Pancreas (tissue), 10 donors: Measurements from ENCODE around the gene UHRF1. TPM values are rescaled to one million over a fixed set of nuclear protein-coding genes. Genes with fewer than 3 reads are reported as not detected.
"Not testable (repeated sequence)": the region's sequence is repeated elsewhere in the genome, so short reads cannot be mapped to it uniquely, and the experiment has no call there.

Experiments used
- ATAC-seq, 4 donors: fragments of 200-7000 bp; cut with Tn5 transposase; one replicate each; pipeline versions ENCODE4 v1.8.0 to v1.9.1; 2020; ENCODE audit warnings: mild to moderate bottlenecking in 4 of 4, moderate library complexity in 4 of 4
- DNase-seq, 6 donors: peaks; one replicate each; pipeline ENCODE4 v3.0.0-alpha.2; 2020
- FAIRE-seq: peaks from 2 replicates; lab custom pipeline; 2012; peaks lifted over from hg19 to GRCh38; lab: Jason Lieb, UNC
- H3K27ac ChIP-seq, 4 donors: fragments of 200-600 bp; sonication (generic); 1 replicate in 3 of 4; 2 replicates in 1 of 4; pipeline versions ENCODE4 v1.5.0 to v1.8.0; 2020
- H3K27me3 ChIP-seq, 4 donors: fragments of 200-600 bp; one replicate each; pipeline ENCODE4 v1.8.0; 2021
- H3K36me3 ChIP-seq, 3 donors: fragments of 200-600 bp; sonication (generic) in 1 of 3; one replicate each; pipeline versions ENCODE4 v1.5.0 to v1.8.0; 2020 to 2021
- H3K4me1 ChIP-seq, 3 donors: fragments of 200-600 bp; one replicate each; pipeline ENCODE4 v1.8.0; 2021
- H3K4me3 ChIP-seq, 4 donors: fragments of 200-600 bp; sonication (generic) in 2 of 4; one replicate each; pipeline versions ENCODE4 v1.5.0 to v1.8.0; 2020 to 2021
- H3K9me3 ChIP-seq, 4 donors: fragments of 200-600 bp; one replicate each; pipeline ENCODE4 v1.8.0; 2021
- whole genome bisulfite sequencing, 2 donors: extraction: QIAGEN DNeasy Blood & Tissue Kit; methylation state at CpG; one replicate each; pipeline ENCODE4 v1.1.7; 2013; 5-methylcytosine and 5-hydroxymethylcytosine counted together
- intact Hi-C, 3 donors: fragments of 100-400 bp; cut with DNase I; formaldehyde crosslinking; loops; one replicate each; pipeline versions ENCODE4 v1.11.1 to v1.14.2; 2022
- polyA plus RNA-seq, 2 donors: library from polyadenylated mRNA; stranded (reverse); fragments of 200-250 nt; gene quantifications; one replicate each; pipeline ENCODE4 v1.2.3, GENCODE V29; 2013
- total RNA-seq, 6 donors: library from RNA; stranded (reverse); fragmentation: NEBNext Ultra II Directional in 4 of 6; extraction: Animal tissue kit (Norgen Biotek cat#: 25700) in 4 of 6; gene quantifications; one replicate each; pipeline versions ENCODE4 v1.2.1 to v1.2.4, GENCODE V29; 2021 to 2023
- TF ChIP-seq, protein P1 (sequence below), 4 donors: fragments of 200-600 bp; sonication (generic) in 3 of 4; IDR thresholded peaks; one replicate each; pipeline versions ENCODE4 v1.5.0 to v1.8.0; 2021; ENCODE audit warnings: antibody characterized with exemption in 4 of 4
- donor health status: healthy with polysubstance abuse.
- donor health status: DM: no; HTN: no; CAD: no; lungs with moderate emphysema.
- donor health status: DM: no; HTN: no; CAD: no.
- donor health status: control.
- donor health status: control.
- donor health status: Bipolar disorder and iron deficiency.
- donor health status: DM: yes; HTN: yes; CAD: no.
- donor health status: DM: no; HTN: no; CAD: no.
- donor health status: DM: no; HTN: no; CAD: no.
- donor health status: DM: yes; HTN: yes; CAD: no.

The UHRF1 gene
- total and polyA plus RNA-seq, 8 donors: 0.28 to 1.7 (median 0.84) TPM

DNA sequence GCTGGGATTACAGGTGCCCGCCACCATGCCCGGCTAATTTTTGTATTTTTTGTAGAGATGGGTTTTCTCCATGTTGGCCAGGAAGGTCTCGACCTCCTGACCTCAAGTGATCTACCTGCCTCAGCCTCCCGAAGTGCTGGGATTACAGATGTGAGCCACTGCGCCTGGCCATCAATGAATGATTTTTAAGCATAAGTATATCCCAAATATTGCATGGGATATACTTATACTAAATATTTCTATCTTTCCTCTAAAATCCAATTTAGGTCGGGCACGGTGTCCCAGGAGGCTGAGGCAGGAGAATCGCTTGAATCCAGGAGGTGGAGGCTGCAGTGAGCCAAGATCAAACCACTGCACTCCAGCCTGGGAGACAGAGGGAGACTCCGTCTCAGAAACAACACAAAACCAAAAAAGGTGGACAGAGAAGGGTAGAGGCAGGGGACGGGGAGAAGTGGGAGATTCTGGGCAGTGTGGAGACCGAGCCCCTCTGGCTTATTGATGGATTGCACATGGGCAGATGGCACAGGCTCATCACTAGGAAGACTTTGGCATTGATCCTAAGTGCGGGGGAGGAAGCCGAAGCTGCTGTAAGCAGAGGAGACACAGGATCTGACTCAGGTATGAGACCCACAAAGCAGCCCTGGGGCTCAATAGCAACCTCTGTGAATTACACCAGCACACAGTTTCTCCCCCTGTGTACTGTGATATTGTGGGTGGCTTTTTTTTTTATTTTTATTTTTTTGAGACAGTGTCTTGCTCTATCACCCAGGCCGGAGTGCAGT, 20.1 kb upstream of the UHRF1 start:
- intact Hi-C loops: no loop called here
- H3K36me3 ChIP-seq: no peaks in the 10 kb centered on the region
- H3K27me3 ChIP-seq: no peaks in the 10 kb centered on the region
- no peak overlapping the region for H3K27ac ChIP-seq
- no peak for DNase-seq
- H3K9me3 ChIP-seq: no peaks in the 10 kb centered on the region
- 89 to 91% methylated on average over 14 of the region's 14 CpGs for WGBS, 2 donors
- no peaks in the 10 kb centered on the region for H3K4me1 ChIP-seq
- ATAC-seq: no peak
- TF ChIP-seq, protein P1, sequence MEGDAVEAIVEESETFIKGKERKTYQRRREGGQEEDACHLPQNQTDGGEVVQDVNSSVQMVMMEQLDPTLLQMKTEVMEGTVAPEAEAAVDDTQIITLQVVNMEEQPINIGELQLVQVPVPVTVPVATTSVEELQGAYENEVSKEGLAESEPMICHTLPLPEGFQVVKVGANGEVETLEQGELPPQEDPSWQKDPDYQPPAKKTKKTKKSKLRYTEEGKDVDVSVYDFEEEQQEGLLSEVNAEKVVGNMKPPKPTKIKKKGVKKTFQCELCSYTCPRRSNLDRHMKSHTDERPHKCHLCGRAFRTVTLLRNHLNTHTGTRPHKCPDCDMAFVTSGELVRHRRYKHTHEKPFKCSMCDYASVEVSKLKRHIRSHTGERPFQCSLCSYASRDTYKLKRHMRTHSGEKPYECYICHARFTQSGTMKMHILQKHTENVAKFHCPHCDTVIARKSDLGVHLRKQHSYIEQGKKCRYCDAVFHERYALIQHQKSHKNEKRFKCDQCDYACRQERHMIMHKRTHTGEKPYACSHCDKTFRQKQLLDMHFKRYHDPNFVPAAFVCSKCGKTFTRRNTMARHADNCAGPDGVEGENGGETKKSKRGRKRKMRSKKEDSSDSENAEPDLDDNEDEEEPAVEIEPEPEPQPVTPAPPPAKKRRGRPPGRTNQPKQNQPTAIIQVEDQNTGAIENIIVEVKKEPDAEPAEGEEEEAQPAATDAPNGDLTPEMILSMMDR (IDR thresholded peaks at IDR 0.05): no peak
- FAIRE-seq: no peak
- no peak overlapping the region for H3K4me3 ChIP-seq

DNA sequence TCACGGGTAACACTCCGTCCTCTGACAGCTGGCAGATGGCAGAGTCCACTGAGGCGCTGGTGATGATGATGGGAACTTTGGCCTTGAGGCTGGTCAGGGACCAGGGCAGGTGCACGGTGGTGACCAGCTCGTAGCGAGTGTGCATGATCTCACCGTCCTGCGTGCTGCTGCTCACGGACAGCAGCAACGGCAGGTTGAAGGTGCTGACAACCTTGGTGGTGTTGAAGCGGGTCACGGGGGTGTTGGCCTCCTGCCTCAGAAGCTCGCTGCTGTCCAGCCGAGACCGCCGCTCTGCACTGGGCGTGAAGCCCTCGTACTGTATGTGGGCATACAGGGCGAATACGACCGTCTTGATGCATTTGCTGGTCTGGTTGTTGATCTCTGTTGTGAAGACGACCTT, 18.2 kb upstream of the UHRF1 start:
- FAIRE-seq (no peak), ATAC-seq (no peak)
- intact Hi-C loops: no loop called here

DNA sequence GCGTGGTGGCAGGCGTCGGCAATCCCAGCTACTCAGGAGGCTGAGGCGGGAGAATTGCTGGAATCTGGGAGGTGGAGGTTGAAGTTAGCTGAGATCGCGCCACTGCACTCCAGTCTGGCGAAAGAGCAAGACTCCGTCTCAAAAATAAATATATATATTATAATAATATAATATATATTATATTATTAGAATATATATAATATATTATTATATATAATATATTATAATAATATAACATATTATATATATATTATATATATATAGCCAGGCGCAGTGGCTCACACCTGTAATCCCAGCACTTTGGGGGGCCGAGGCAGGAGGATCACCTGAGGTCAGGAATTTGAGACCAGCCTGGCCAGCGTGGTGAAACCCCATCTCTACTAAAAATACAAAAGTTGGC, 16.3 kb upstream of the UHRF1 start:
- 86 to 92% methylated on average over 11 of the region's 11 CpGs for WGBS, 2 donors
- H3K36me3 ChIP-seq, FAIRE-seq, DNase-seq, H3K4me3 ChIP-seq, H3K27me3 ChIP-seq, ATAC-seq, intact Hi-C loops, H3K4me1 ChIP-seq, H3K27ac ChIP-seq, H3K9me3 ChIP-seq: not testable (repeated sequence)

More for the DNA sequence above, 18.2 kb upstream of the UHRF1 start:
- Histone ChIP-seq H3K27me3 (no peaks in the 10 kb centered on the region), H3K27ac (no peak overlapping the region), H3K4me3 (no peak overlapping the region), H3K9me3 (no peaks in the 10 kb centered on the region), H3K4me1 (peaks cover 0 to 10% (median 0%) of the 10 kb centered on the region in 3 donors), H3K36me3 (no peaks in the 10 kb centered on the region)
- WGBS, 2 donors: 72 to 75% methylated on average over 22 of the region's 22 CpGs
- TF ChIP-seq, protein P1 (IDR thresholded peaks at IDR 0.05): no peak
- DNase-seq: no peak

DNA sequence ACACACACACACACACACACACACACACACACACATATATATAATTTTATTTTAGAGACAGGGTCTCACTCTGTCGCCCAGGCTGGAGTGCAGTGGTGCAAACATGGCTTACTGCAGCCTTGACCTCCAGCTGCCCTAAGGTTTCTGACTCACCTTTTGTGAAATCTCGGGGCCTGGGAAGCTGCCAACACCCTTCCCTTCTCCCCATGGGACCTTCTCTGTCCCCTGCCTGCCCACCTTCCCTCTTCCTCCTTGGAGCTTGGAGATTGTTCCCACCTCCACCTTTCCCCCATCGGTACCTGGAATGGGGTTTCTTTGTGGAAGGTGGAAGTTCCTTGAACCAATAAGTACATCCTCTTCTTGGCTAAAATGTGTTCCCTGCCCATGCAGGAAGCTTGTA, 12.9 kb upstream of the UHRF1 start:
- H3K4me3 ChIP-seq: no peak overlapping the region
- H3K27me3 ChIP-seq: no peaks in the 10 kb centered on the region
- H3K36me3 ChIP-seq: no peaks in the 10 kb centered on the region
- no peak overlapping the region for H3K27ac ChIP-seq
- no peaks in the 10 kb centered on the region for H3K9me3 ChIP-seq
- ATAC-seq: no peak
- TF ChIP-seq, protein P1 (IDR thresholded peaks at IDR 0.05): no peak
- intact Hi-C loops: no loop called here
- 58 to 68% methylated on average over 3 of the region's 3 CpGs for WGBS, 2 donors
- FAIRE-seq: no peak
- DNase-seq: peak in 2 of 6 donors; percentile 44 to 54
- peaks cover 0 to 10% (median 0%) of the 10 kb centered on the region in 3 donors for H3K4me1 ChIP-seq

DNA sequence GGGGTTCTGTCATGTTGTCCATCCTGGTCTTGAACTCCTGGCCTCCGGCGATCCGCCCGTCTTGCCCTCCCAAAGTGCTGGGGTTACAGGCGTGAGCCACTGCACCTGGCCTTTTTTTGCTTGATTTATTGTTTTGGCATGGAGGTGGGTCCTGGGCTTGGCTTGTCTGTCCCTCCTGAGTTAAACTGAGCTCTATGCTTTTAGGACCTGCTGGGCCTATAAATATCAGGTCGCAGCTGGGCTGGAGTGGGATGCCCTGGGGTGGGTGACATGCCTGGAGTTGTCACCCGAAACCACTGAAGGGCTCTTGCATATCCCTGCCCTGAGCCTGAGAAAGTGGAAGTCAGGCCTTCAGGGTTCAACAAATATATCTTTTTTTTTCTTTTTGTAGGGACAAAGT, 12.2 kb upstream of the UHRF1 start:
- peaks cover 0 to 10% (median 0%) of the 10 kb centered on the region in 3 donors for H3K4me1 ChIP-seq
- DNase-seq: no peak

DNA sequence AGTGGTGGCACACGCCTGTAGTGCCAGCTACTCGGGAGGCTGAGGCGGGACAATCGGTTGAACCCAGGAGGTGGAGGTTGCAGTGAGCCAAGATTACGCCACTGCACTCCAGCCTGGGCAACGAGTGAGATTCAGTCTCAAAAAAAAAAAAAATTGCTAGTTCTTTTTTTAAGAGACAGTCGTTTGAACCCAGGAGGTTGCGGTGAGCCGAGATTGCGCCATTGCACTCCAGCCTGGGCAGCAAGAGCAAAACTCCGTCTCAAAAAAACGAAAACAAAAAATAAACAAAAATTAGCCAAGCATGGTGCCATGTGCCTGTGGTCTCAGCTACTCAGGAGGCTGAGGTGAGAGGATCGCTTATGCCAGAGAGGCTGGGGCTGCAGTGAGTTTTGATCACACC, 8.4 kb upstream of the UHRF1 start:
- H3K36me3 ChIP-seq, H3K27ac ChIP-seq, FAIRE-seq, H3K4me1 ChIP-seq, DNase-seq, intact Hi-C loops, H3K27me3 ChIP-seq, H3K9me3 ChIP-seq, H3K4me3 ChIP-seq, ATAC-seq: not testable (repeated sequence)
- 75 to 82% methylated on average over 13 of the region's 13 CpGs for WGBS, 2 donors

More for the DNA sequence above, 12.2 kb upstream of the UHRF1 start:
- H3K4me3 ChIP-seq: no peak overlapping the region
- TF ChIP-seq, protein P1 (IDR thresholded peaks at IDR 0.05): no peak
- ATAC-seq (no peak), FAIRE-seq (no peak)
- WGBS, 2 donors: 93 to 98% methylated on average over 7 of the region's 7 CpGs
- intact Hi-C loops: no loop called here
- no peak overlapping the region for H3K27ac ChIP-seq
- no peaks in the 10 kb centered on the region for H3K36me3 ChIP-seq
- H3K9me3 ChIP-seq: no peaks in the 10 kb centered on the region
- H3K27me3 ChIP-seq: no peaks in the 10 kb centered on the region
